Panc1 (cell line): Measurements from ENCODE around the gene DCC. TPM values are rescaled to one million over a fixed set of nuclear protein-coding genes. Genes with fewer than 3 reads are reported as not detected.

Experiments
- ATAC-seq: fragments of 200-7000 bp; cut with Tn5 transposase; 2 replicates; pipeline ENCODE4 v1.9.1; 2020; ENCODE audit warnings: mild to moderate bottlenecking, moderate library complexity
- BruUV-seq: library from RNA; stranded (reverse); fragments of 400-500 nt; replicated peaks from 2 replicates; lab custom pipeline; 2021; lab: Mats Ljungman, UMichigan
- CTCF ChIA-PET: fragments of 300-600 bp; sonication (Branson Sonifier 250); formaldehyde crosslinking; loops from one replicate; lab custom pipeline; 2022; ENCODE audit warnings: antibody characterized with exemption; lab: Charles Lee
- POLR2A ChIA-PET: fragments of 300-600 bp; sonication (Branson Sonifier 250); formaldehyde crosslinking; loops from one replicate; lab custom pipeline; 2022; ENCODE audit warnings: antibody characterized with exemption; lab: Charles Lee
- DNase-seq: peaks from one replicate; pipeline ENCODE4 v3.0.0-alpha.2; 2010; ENCODE audit warnings: low read depth, low spot score
- H3K27ac ChIP-seq: 2 replicates; pipeline ENCODE4 v1.5.1; 2011; ENCODE audit warnings: mild to moderate bottlenecking, low read length, inconsistent platforms
- H3K27me3 ChIP-seq: fragments of 200-500 bp; sonication (Bioruptor generic); 2 replicates; pipeline ENCODE4 v1.6.0; 2014; ENCODE audit warnings: low read length, inconsistent platforms; ENCODE audit not compliant: control insufficient read depth, insufficient read depth
- H3K36me3 ChIP-seq: fragments of 200-500 bp; sonication (Bioruptor generic); 2 replicates; pipeline ENCODE4 v1.5.1; 2014; ENCODE audit warnings: inconsistent platforms, mild to moderate bottlenecking, low read length, moderate library complexity; ENCODE audit not compliant: control insufficient read depth, insufficient read depth
- H3K4me1 ChIP-seq: 2 replicates; pipeline ENCODE4 v1.5.1; 2011; ENCODE audit warnings: inconsistent platforms, mild to moderate bottlenecking, low read length, moderate library complexity; ENCODE audit not compliant: control insufficient read depth, insufficient read depth
- H3K4me3 ChIP-seq, 2 experiments: 2 replicates each; pipeline ENCODE4 v1.5.1; 2011 to 2012; ENCODE audit warnings: low read depth in 2 of 2, low read length in 2 of 2, mild to moderate bottlenecking in 2 of 2, inconsistent platforms in 1 of 2, moderate library complexity in 1 of 2
- H3K9me3 ChIP-seq: fragments of 200-500 bp; sonication (Bioruptor generic); 2 replicates; pipeline ENCODE4 v1.5.1; 2014; ENCODE audit warnings: low read depth, mild to moderate bottlenecking, inconsistent platforms, low read length, moderate library complexity; ENCODE audit not compliant: control insufficient read depth, insufficient read depth
- CTCF ChIP-seq: fragments of 450-650 bp; IDR thresholded peaks from 2 replicates; pipeline ENCODE4 v1.5.1; 2017; ENCODE audit warnings: mild to moderate bottlenecking
- POLR2AphosphoS5 ChIP-seq: IDR thresholded peaks from 2 replicates; pipeline ENCODE4 v1.6.1; 2012; ENCODE audit warnings: mild to moderate bottlenecking, low read depth, low read length, moderate library complexity
- REST ChIP-seq, 2 experiments: IDR thresholded peaks; 2 replicates each; pipeline ENCODE4 v1.6.1; 2011 to 2012; ENCODE audit warnings: low read depth in 2 of 2, control low read depth in 1 of 2, low read length in 1 of 2, mild to moderate bottlenecking in 1 of 2, moderate library complexity in 1 of 2; ENCODE audit not compliant: insufficient read depth in 1 of 2
- SIN3A ChIP-seq: IDR thresholded peaks from 2 replicates; pipeline ENCODE4 v1.6.1; 2012; ENCODE audit warnings: low read depth, mild to moderate bottlenecking, low read length, moderate library complexity, borderline replicate concordance; ENCODE audit not compliant: insufficient read depth
- TCF7L2 ChIP-seq: IDR thresholded peaks from 2 replicates; pipeline ENCODE4 v1.6.1; 2011; ENCODE audit warnings: mild to moderate bottlenecking, low read depth, low read length, inconsistent platforms
- in situ Hi-C: cut with HindIII; loops from 2 replicates; pipeline ENCODE4 v1.10.0; 2016; ENCODE audit warnings: low sequenced_read_pairs, low pct_unique_long_range_greater_than_20kb
- intact Hi-C: fragments of 100-400 bp; cut with micrococcal nuclease; formaldehyde crosslinking; loops from one replicate; pipeline ENCODE4 v1.10.0; 2022; ENCODE audit not compliant: unreplicated experiment
- total RNA-seq: library from RNA; stranded (reverse); gene quantifications from one replicate; pipeline ENCODE4 v1.2.1, GENCODE V29; 2021; ENCODE audit not compliant: unreplicated experiment

DCC gene
- total RNA-seq, 1 experiment from 2014 or later, result not detected

- ATAC-seq (no peak), DNase-seq (no peak)
- intact Hi-C loops, result no loop called here
- H3K4me3 ChIP-seq, result no peak overlapping the region
- CTCF ChIA-PET, result no interaction called here
- no TSS peak for BruUV-seq
- H3K27me3 ChIP-seq, result no peaks in the 10 kb centered on the region
- no peaks in the 10 kb centered on the region for H3K36me3 ChIP-seq
- no peaks in the 10 kb centered on the region for H3K4me1 ChIP-seq
- in situ Hi-C loops, result no loop called here
- no peaks in the 10 kb centered on the region for H3K9me3 ChIP-seq
- TF ChIP-seq SIN3A, result no peak
- no peak for TF ChIP-seq CTCF
- TF ChIP-seq TCF7L2, result no peak
- no peak for TF ChIP-seq REST (IDR thresholded peaks at IDR 0.05; ENCODE audit: insufficient read depth in 1 of 2, low read depth in 2 of 2, low read length in 1 of 2)
- TF ChIP-seq POLR2AphosphoS5, result no peak
- POLR2A ChIA-PET, result no interaction called here
- H3K27ac ChIP-seq, result no peak overlapping the region
Measured at GRCh38 chr18:52829876-52830405, 489.9 kb downstream of the DCC start.

- TF ChIP-seq REST (IDR thresholded peaks at IDR 0.05; ENCODE audit: insufficient read depth in 1 of 2, low read depth in 2 of 2, low read length in 1 of 2) (no peak), TCF7L2 (no peak), SIN3A (no peak), POLR2AphosphoS5 (no peak), CTCF (no peak)
- Histone ChIP-seq H3K36me3 (no peaks in the 10 kb centered on the region), H3K27ac (no peak overlapping the region), H3K27me3 (no peaks in the 10 kb centered on the region), H3K4me1 (no peaks in the 10 kb centered on the region), H3K9me3 (no peaks in the 10 kb centered on the region), H3K4me3 (no peak overlapping the region)
- intact Hi-C loops (no loop called here), in situ Hi-C loops (no loop called here)
- ChIA-PET CTCF (no interaction called here), POLR2A (no interaction called here)
- DNase-seq, result no peak
- ATAC-seq, result no peak
- BruUV-seq, result no TSS peak
Measured at GRCh38 chr18:52844323-52844722, 504.3 kb downstream of the DCC start.
